ENCODE results near the gene APBB1IP. TPM values are rescaled to one million over a fixed set of nuclear protein-coding genes. Genes with fewer than 3 reads are reported as not detected.

APBB1IP gene
- total and polyA plus RNA-seq, 3 experiments from 2014 or later: 47.7 to 72.3 (median 48.9) TPM

Other genes with a start within 250 kb of the APBB1IP start
- not detected for gene GAD2, start 221.6 kb upstream of the APBB1IP start, total RNA-seq
- gene GAD2, start 221.6 kb upstream of the APBB1IP start, polyA plus RNA-seq: not detected

Data from CD8-positive, alpha-beta memory T cell (primary cell).